Kasumi-1 (cell line): ENCODE results near the gene TAF3.

ENCODE experiments used
- DNase-seq, 2 experiments: peaks; one replicate each; lab custom pipeline; 2025; lab: John Stamatoyannopoulos, UW

TAF3 gene

GRCh38 chr10:8032558-8032957, 214.3 kb downstream of the TAF3 start:
- DNase-seq = no peak

- DNase-seq = no peak
Measured at GRCh38 chr10:8033812-8034465, 215.6 kb downstream of the TAF3 start.

- DNase-seq = no peak
Measured at GRCh38 chr10:8034466-8035005, 216.2 kb downstream of the TAF3 start.

DNA sequence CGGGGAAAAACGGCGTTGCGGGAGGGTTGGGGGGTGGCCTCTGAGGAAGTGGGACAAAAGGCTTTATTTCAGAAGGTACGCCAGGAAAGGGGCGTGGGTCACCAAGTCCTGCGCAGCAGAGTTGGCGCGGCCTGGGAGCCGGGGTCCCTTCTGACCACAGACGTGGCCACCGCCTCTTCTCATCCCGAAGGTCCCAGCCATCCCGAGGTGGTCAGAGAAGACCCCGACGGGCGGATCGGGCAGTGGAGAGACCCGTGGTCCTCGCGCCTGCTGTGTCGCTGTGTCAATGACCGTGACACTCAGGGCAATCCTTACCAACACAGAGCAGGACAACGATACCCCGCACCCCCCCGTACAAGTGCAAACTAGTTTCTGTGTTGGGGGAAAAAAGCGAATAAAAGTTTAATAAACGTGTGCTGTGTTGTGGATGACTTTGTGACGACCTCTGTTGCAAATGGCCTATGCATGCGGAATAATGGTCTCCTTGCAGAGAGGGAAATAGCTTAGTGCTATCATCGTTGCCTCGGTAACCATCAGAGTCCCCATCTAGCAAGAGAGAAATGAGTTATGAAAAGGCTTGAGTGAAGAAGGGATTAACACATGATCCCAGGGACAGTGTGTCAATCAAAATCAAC, 216.8 kb downstream of the TAF3 start:
- DNase-seq = no peak

GRCh38 chr10:8035641-8036470, 217.6 kb downstream of the TAF3 start:
- DNase-seq = no peak

GRCh38 chr10:8036506-8037198, 218.3 kb downstream of the TAF3 start:
- no peak for DNase-seq

DNA sequence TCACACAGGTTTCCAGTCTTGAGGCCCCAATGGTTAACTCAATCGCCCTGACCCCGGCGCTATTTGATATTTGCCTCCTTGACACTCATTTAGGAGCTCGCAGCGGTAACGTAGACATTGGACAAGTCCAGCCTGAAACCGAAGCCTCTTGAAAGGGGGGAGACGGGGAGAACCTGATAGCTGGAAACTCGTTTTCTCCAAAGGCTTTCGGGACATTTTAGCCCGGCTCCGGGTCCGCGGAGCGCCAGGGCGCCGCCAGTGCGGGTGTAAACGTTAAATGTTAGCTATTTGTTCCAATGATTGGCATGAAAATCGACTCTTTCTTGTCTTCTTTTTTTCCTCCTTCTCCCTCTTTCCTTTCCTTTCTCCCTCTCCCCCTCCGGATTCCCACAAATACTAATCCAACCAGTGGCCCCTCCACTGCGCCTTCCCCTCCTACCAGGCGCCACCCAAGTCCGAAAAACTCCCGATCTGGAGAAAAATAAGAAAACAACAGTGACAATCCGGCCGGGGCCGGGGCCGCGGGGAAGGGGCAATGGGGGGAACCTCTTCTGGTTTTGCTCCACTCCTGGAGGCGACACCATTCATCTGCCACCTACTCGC, 219.0 kb downstream of the TAF3 start:
- no peak for DNase-seq

- DNase-seq = no peak
Measured at GRCh38 chr10:8037941-8038894, 219.9 kb downstream of the TAF3 start.

GRCh38 chr10:8039321-8039881, 221.1 kb downstream of the TAF3 start:
- DNase-seq = no peak

DNA sequence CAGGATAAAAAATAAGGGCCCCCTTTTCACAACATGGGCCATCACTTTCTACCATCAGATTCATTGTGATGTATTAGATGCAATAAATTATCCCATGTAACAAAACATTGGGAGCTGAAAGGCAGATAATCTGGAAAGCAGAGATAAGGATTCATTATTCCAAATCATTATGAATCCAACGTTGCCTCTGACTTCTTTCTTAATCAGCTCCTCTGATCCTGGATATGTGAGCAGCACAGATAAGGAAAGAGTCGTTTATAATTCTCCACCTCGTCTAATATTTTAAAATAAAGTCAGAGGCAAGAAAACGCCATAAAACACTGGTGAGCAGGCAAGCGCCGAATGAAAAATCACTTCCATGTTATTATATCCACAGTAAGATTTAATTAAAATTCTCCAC, 222.3 kb downstream of the TAF3 start:
- no peak for DNase-seq

DNA sequence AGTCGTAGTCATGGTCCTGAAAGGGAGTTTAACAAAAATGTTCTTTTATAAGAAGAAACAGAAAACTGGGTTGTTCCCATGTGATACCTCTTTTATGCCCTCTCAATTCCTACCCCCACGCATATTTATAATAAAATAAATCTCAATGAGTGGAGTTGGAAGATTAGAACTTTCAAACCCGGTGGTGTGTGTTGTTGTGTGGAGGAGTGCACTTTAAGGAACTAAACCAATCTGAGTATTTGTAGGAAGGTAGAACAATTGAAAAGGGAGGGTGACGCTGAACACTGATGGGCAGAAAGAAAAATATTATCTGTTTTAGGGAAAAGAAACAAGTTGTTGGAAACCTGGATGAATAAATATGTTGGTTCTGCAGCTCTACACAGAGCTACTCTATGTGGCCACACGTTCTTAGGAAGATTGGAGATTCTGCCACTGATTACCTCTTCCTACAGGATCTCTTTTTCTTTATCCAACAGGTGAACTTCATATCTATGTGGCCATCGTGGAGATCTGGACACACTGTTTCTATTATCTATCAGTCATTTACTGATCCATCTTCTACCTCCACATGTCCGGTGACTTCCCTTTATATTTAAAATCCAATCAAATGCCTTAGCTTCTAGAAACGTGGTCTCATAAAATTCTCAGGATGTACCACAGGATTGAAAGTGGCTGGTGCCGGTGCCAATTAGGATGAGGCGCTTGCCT, 223.1 kb downstream of the TAF3 start:
- no peak for DNase-seq

GRCh38 chr10:8041992-8042720, 223.9 kb downstream of the TAF3 start:
- no peak for DNase-seq

GRCh38 chr10:8042721-8043568, 224.6 kb downstream of the TAF3 start:
- DNase-seq = no peak

DNA sequence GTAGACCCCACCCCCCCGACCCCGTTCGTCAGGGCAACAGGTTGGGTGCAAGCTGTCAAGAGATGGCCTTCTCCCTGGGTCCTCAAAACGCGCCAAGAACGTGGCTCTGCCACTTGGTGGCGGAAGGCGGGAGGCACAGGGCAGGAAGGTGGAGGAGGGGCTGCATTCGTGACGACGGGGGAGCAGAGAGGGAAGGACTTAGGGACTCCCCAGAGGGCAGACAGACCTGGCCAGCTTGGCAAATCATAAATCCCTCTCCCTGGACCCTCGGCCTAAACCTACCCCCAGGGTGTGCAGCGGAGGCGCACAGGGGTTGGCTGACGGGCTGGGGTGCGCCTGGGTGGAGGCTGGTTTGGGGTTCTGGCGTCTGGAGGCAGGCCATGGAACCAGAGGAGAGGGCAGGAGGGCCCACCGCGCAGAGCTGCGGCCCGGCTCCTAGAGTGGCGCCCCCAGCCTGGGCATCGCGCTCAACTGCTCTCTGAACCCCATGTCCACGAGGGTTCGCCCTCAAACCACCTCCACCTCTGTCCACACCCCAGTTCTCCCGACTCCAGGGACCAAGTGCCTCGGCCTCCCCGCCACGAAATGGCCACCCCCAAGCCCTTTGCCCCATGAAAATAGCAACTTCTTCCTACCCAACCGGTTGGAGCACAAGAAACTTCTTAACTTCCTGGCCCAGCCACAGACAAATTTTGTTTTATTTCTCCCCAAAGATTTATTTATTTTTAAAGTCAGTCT, 225.4 kb downstream of the TAF3 start:
- no peak for DNase-seq

DNA sequence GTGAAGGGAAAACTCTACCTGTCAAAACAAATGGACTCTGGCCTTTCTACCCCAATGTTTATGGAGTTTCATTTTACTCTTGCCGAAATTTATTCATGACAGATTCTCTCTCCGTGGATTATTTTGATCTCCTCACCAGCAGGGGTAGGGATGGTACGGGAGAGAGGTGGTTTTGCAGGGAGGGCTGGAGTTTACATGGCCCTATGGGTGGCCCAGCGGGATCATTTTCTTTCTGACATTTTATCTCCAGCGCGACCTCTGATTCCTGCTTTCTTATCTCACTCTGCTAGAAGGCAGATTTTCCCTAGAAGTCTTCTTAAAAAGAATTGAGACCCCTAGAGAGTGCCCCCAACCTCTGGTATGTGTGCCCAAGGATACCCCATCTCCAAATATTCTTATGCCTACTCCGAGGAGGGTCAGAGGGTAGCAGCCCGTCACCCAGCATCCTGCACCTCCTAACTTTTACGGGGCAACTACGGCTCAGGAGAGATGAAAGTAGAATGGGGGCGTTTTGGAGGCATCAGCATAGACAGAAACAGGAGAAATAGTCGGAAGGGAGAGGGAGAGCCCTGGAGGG, 226.1 kb downstream of the TAF3 start:
- no peak for DNase-seq

DNA sequence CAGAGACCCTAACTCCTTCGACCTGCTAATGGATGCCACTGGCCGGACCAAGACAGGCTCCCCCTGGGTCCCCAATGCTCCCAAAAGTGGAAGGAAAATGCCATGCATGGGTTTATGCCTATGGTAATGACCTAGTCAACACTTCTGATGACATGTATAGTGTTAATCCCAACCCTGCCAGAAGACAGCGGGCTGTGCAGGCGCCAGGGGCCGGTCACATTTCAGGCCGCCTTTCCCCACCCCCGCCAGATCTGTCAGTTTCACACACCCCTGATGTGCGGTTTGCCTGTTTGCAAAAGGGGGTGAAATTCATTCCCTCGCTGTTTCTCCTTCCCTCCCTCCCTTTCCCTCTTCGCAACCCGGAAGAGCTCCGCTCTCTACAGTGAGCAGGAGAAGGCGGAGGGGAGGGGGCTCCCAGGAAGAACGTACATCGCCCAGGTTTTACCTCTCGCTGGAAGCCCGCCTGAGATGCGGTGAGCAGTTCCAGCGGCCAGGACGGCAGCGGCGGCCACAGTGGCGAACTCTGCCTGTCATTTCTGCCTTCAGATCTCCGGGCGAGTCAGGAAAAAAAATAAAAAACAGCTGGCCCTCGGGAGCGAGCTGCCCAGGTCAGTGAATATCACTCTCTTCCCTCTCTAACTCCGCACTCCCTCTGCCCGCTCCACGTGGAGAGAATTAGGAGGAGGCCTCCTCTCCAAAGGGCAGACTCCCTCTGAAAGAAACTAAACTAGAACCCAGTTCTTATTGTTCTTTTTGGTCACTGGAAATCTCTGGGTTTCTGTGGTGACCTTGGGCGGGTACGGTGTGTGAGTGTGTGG, 226.8 kb downstream of the TAF3 start:
- DNase-seq = no peak
